Anterior cingulate cortex (tissue), 58 donors: ENCODE results near the gene PSMD12.
A peak's percentile ranks its signal among the peaks of the same experiment; 100 is the strongest.
"Not testable (repeated sequence)": the region's sequence is repeated elsewhere in the genome, so short reads cannot be mapped to it uniquely, and the experiment has no call there.

Experiments used
- DNase-seq, 58 donors: peaks; one replicate each; lab custom pipeline; 2025; lab: John Stamatoyannopoulos, UW

Gene PSMD12

GRCh38 chr17:67316781-67317180, 49.6 kb downstream of the PSMD12 start:
- no peak for DNase-seq

GRCh38 chr17:67315865-67316264, 50.5 kb downstream of the PSMD12 start:
- no peak for DNase-seq

GRCh38 chr17:67312265-67312664, 54.1 kb downstream of the PSMD12 start:
- DNase-seq = no peak

- DNase-seq = no peak
These were observed 54.8 kb downstream of the PSMD12 start for GRCh38 chr17:67311575-67311974.

- no peak for DNase-seq
These were observed 56.0 kb downstream of the PSMD12 start for GRCh38 chr17:67310406-67310805.

- not testable (repeated sequence) for DNase-seq
These were observed 60.7 kb downstream of the PSMD12 start for GRCh38 chr17:67305446-67306235.

GRCh38 chr17:67297454-67297960, 68.9 kb downstream of the PSMD12 start:
- no peak for DNase-seq

GRCh38 chr17:67294451-67295199, 71.8 kb downstream of the PSMD12 start:
- no peak for DNase-seq

- DNase-seq = peak in 20 of 58 donors; percentile 1 to 39 (median 8)
These were observed 72.8 kb downstream of the PSMD12 start for GRCh38 chr17:67293251-67294203.

- peak in 2 of 58 donors; percentile 1 to 3 for DNase-seq
These were observed 75.6 kb downstream of the PSMD12 start for GRCh38 chr17:67290711-67291291.

GRCh38 chr17:67290244-67290643, 76.1 kb downstream of the PSMD12 start:
- DNase-seq = no peak

- peak in 57 of 58 donors; percentile 9 to 86 (median 52) for DNase-seq
These were observed 77.0 kb downstream of the PSMD12 start for GRCh38 chr17:67289181-67289876.
